ENCODE measurements around the gene ATXN7L1.
"Not testable (repeated sequence)": the region's sequence is repeated elsewhere in the genome, so short reads cannot be mapped to it uniquely, and the experiment has no call there.

The ATXN7L1 gene

GRCh38 chr7:105887569-105888189 lies 11.3 kb upstream of the ATXN7L1 start:
- Mint-ChIP-seq H3K9me3 (peaks cover 12% of the 10 kb centered on the region), H3K27me3 (ENCODE audit: low read depth, poor library complexity) (peaks cover 2% of the 10 kb centered on the region), H3K4me1 (peaks cover 13% of the 10 kb centered on the region), H3K36me3 (ENCODE audit: low read depth) (peaks cover 4% of the 10 kb centered on the region), H3K4me3 (no peak overlapping the region), H3K27ac (no peak overlapping the region)
- DNase-seq = peak; percentile 16
- no peak for TF ChIP-seq CTCF (IDR thresholded peaks at IDR 0.05)

- H3K27me3 Mint-ChIP-seq (ENCODE audit: low read depth, poor library complexity) = peaks cover 8% of the 10 kb centered on the region
- H3K9me3 Mint-ChIP-seq = peaks cover 14% of the 10 kb centered on the region
- no peak overlapping the region for H3K27ac Mint-ChIP-seq
- no peak for TF ChIP-seq CTCF (IDR thresholded peaks at IDR 0.05)
- H3K4me3 Mint-ChIP-seq = no peak overlapping the region
- DNase-seq = no peak
- peaks cover 4% of the 10 kb centered on the region for H3K36me3 Mint-ChIP-seq (ENCODE audit: low read depth)
- peaks cover 13% of the 10 kb centered on the region for H3K4me1 Mint-ChIP-seq
These were observed 10.4 kb upstream of the ATXN7L1 start for GRCh38 chr7:105886776-105887175.

- no peak overlapping the region for H3K27ac Mint-ChIP-seq
- peaks cover 4% of the 10 kb centered on the region for H3K36me3 Mint-ChIP-seq (ENCODE audit: low read depth)
- no peak for TF ChIP-seq CTCF (IDR thresholded peaks at IDR 0.05)
- H3K27me3 Mint-ChIP-seq (ENCODE audit: low read depth, poor library complexity) = peaks cover 9% of the 10 kb centered on the region
- no peak overlapping the region for H3K4me3 Mint-ChIP-seq
- no peak for DNase-seq
- peaks cover 14% of the 10 kb centered on the region for H3K9me3 Mint-ChIP-seq
- H3K4me1 Mint-ChIP-seq = peaks cover 13% of the 10 kb centered on the region
These were observed 9.2 kb upstream of the ATXN7L1 start for GRCh38 chr7:105885387-105886111.

GRCh38 chr7:105883179-105883578 lies 6.8 kb upstream of the ATXN7L1 start:
- H3K9me3 Mint-ChIP-seq = peaks cover 14% of the 10 kb centered on the region
- not testable (repeated sequence) for H3K27ac Mint-ChIP-seq; H3K4me3 Mint-ChIP-seq; H3K36me3 Mint-ChIP-seq (ENCODE audit: low read depth); DNase-seq
- H3K27me3 Mint-ChIP-seq (ENCODE audit: low read depth, poor library complexity) = peaks cover 29% of the 10 kb centered on the region
- H3K4me1 Mint-ChIP-seq = peaks cover 23% of the 10 kb centered on the region

- H3K9me3 Mint-ChIP-seq = peaks cover 14% of the 10 kb centered on the region
- H3K36me3 Mint-ChIP-seq (ENCODE audit: low read depth) = peaks cover 4% of the 10 kb centered on the region
- H3K4me3 Mint-ChIP-seq = no peak overlapping the region
- peaks cover 22% of the 10 kb centered on the region for H3K4me1 Mint-ChIP-seq
- H3K27me3 Mint-ChIP-seq (ENCODE audit: low read depth, poor library complexity) = peaks cover 37% of the 10 kb centered on the region
- no peak for TF ChIP-seq CTCF (IDR thresholded peaks at IDR 0.05)
- DNase-seq = no peak
- H3K27ac Mint-ChIP-seq = no peak overlapping the region
These were observed 5.0 kb upstream of the ATXN7L1 start for GRCh38 chr7:105881439-105881838.

GRCh38 chr7:105880571-105881330 lies 4.4 kb upstream of the ATXN7L1 start:
- Mint-ChIP-seq H3K27me3 (ENCODE audit: low read depth, poor library complexity) (peaks cover 37% of the 10 kb centered on the region), H3K4me3 (no peak overlapping the region), H3K4me1 (peaks cover 28% of the 10 kb centered on the region), H3K27ac (no peak overlapping the region), H3K36me3 (ENCODE audit: low read depth) (peaks cover 4% of the 10 kb centered on the region), H3K9me3 (peaks cover 14% of the 10 kb centered on the region)
- no peak for DNase-seq
- TF ChIP-seq CTCF (IDR thresholded peaks at IDR 0.05) = no peak

All from nephron progenitor cell (in vitro differentiated cells).